B cell (primary cell): ENCODE data around the gene TTC6.

ENCODE experiments used
- CTCF ChIP-seq: fragments of 200-600 bp; IDR thresholded peaks from one replicate; pipeline ENCODE4 v1.8.0; 2022; ENCODE audit warnings: antibody characterized with exemption, mild to moderate bottlenecking
- EZH2 ChIP-seq: IDR thresholded peaks from 2 replicates; pipeline ENCODE4 v1.6.1; 2012; ENCODE audit warnings: borderline replicate concordance, low read depth, mild to moderate bottlenecking, moderate library complexity, low read length; ENCODE audit not compliant: insufficient read depth, poor library complexity, severe bottlenecking

GRCh38 chr14:37594971-37595808, at the start of gene TTC6, which contains the start of gene FOXA1:
- TF ChIP-seq CTCF (no peak), EZH2 (no peak)
